OCI-LY7 (cell line): ENCODE results near the gene ZNF516. TPM values are rescaled to one million over a fixed set of nuclear protein-coding genes. Genes with fewer than 3 reads are reported as not detected.

Source experiments
- BruUV-seq: library from RNA; stranded (reverse); fragments of 400-500 nt; replicated peaks from 2 replicates; lab custom pipeline; 2021; lab: Mats Ljungman, UMichigan
- CTCF ChIA-PET: fragments of 300-600 bp; sonication (Branson Sonifier 250); formaldehyde crosslinking; loops from one replicate; lab custom pipeline; 2022; ENCODE audit warnings: antibody characterized with exemption; ENCODE audit not compliant: unreplicated experiment; lab: Charles Lee
- POLR2A ChIA-PET: fragments of 300-600 bp; sonication (Branson Sonifier 250); formaldehyde crosslinking; loops from one replicate; lab custom pipeline; 2022; ENCODE audit warnings: antibody characterized with exemption; lab: Charles Lee
- DNase-seq: peaks from one replicate; pipeline ENCODE4 v3.0.0-alpha.2; 2015; ENCODE audit warnings: low spot score
- H2AFZ ChIP-seq: fragments of 200-600 bp; sonication (generic), shearing (Covaris generic); 2 replicates; pipeline ENCODE4 v1.6.1; 2014; ENCODE audit warnings: mild to moderate bottlenecking, antibody characterized with exemption, low read length, moderate library complexity
- H3K27ac ChIP-seq: fragments of 200-600 bp; sonication (generic); 2 replicates; pipeline ENCODE4 v1.5.1; 2014; ENCODE audit warnings: mixed run types, low read depth, mild to moderate bottlenecking, moderate library complexity, low read length, inconsistent platforms; ENCODE audit not compliant: poor library complexity, severe bottlenecking
- H3K36me3 ChIP-seq: fragments of 200-600 bp; sonication (generic); 2 replicates; pipeline ENCODE4 v1.6.1; 2014; ENCODE audit warnings: mild to moderate bottlenecking, antibody characterized with exemption, low read length, moderate library complexity, mixed read lengths; ENCODE audit not compliant: insufficient read depth
- H3K4me1 ChIP-seq: fragments of 200-600 bp; sonication (generic); 2 replicates; pipeline ENCODE4 v1.5.1; 2014; ENCODE audit warnings: mild to moderate bottlenecking, low read length; ENCODE audit not compliant: insufficient read depth, poor library complexity, severe bottlenecking
- H3K4me2 ChIP-seq: fragments of 200-600 bp; sonication (generic); 2 replicates; pipeline ENCODE4 v1.6.1; 2014; ENCODE audit warnings: mild to moderate bottlenecking, low read length
- H3K4me3 ChIP-seq: fragments of 200-600 bp; sonication (generic); 2 replicates; pipeline ENCODE4 v1.5.1; 2014; ENCODE audit warnings: mild to moderate bottlenecking, low read depth, low read length; ENCODE audit not compliant: poor library complexity, severe bottlenecking
- H3K79me2 ChIP-seq: fragments of 200-600 bp; sonication (generic); 2 replicates; pipeline ENCODE4 v1.6.1; 2016; ENCODE audit warnings: low read depth, mild to moderate bottlenecking, low read length, moderate library complexity, mixed read lengths; ENCODE audit not compliant: insufficient read depth
- H3K9me2 ChIP-seq: fragments of 200-600 bp; sonication (generic); 2 replicates; pipeline ENCODE4 v1.6.1; 2016; ENCODE audit warnings: mild to moderate bottlenecking, low read length, mixed read lengths; ENCODE audit not compliant: insufficient read depth
- H3K9me3 ChIP-seq: fragments of 200-600 bp; sonication (generic); 2 replicates; pipeline ENCODE4 v1.6.1; 2014; ENCODE audit warnings: mild to moderate bottlenecking, mixed run types, low read length, mixed read lengths
- H4K20me1 ChIP-seq: fragments of 200-600 bp; sonication (generic); 2 replicates; pipeline ENCODE4 v1.6.1; 2014; ENCODE audit warnings: mild to moderate bottlenecking, antibody characterized with exemption, low read length, moderate library complexity, mixed read lengths; ENCODE audit not compliant: insufficient read depth
- CTCF ChIP-seq: fragments of 200-600 bp; sonication (generic); conservative IDR thresholded peaks from 2 replicates; pipeline ENCODE4 v1.5.1; 2014; ENCODE audit warnings: mild to moderate bottlenecking, antibody characterized with exemption, low read length, moderate library complexity, mixed read lengths
- EZH2phosphoT487 ChIP-seq: fragments of 200-600 bp; sonication (generic); IDR thresholded peaks from 2 replicates; pipeline ENCODE4 v1.6.1; 2018; ENCODE audit warnings: low read depth, borderline replicate concordance, mild to moderate bottlenecking, mixed run types, antibody characterized with exemption, low read length, moderate library complexity, mixed read lengths
- intact Hi-C: fragments of 100-400 bp; cut with micrococcal nuclease; formaldehyde crosslinking; loops from one replicate; pipeline ENCODE4 v1.10.0; 2022; ENCODE audit not compliant: unreplicated experiment
- total RNA-seq, 2 experiments: library from RNA; depleted of rRNA in 1 of 2; stranded (reverse); fragments of >200 nt in 1 of 2; shearing (Covaris generic) in 1 of 2; gene quantifications; 2 replicates each; pipeline ENCODE4 v1.2.3, GENCODE V29; 2014 to 2022

The ZNF516 gene
- total RNA-seq, 2 experiments from 2014 or later: 16.2 to 32.3 TPM

- CTCF ChIA-PET: no interaction called here
- no TSS peak for BruUV-seq
Measured at GRCh38 chr18:76472829-76473228, 22.2 kb downstream of the ZNF516 start.

GRCh38 chr18:76471593-76471992 is 23.4 kb downstream of the ZNF516 start:
- intact Hi-C loops: no loop called here
- Histone ChIP-seq H3K4me3 (no peak overlapping the region), H3K4me2 (no peak overlapping the region), H3K4me1 (peaks cover 10% of the 10 kb centered on the region), H3K9me2 (no peaks in the 10 kb centered on the region), H3K27ac (no peak overlapping the region), H3K79me2 (peaks cover 91% of the 10 kb centered on the region), H2AFZ (no peak overlapping the region), H3K36me3 (peaks cover 13% of the 10 kb centered on the region), H3K9me3 (no peaks in the 10 kb centered on the region), H4K20me1 (peaks cover 4% of the 10 kb centered on the region; the same call in 1 of the 2 replicates)
- POLR2A ChIA-PET: no interaction called here
- BruUV-seq: no TSS peak
- TF ChIP-seq EZH2phosphoT487 (no peak), CTCF (no peak)
- no peak for DNase-seq
- CTCF ChIA-PET: no interaction called here

More at GRCh38 chr18:76472829-76473228, 22.2 kb downstream of the ZNF516 start:
- Histone ChIP-seq H3K79me2 (peaks cover 96% of the 10 kb centered on the region), H3K9me2 (no peaks in the 10 kb centered on the region), H3K4me2 (no peak overlapping the region), H2AFZ (no peak overlapping the region), H3K36me3 (peaks cover 13% of the 10 kb centered on the region), H3K27ac (no peak overlapping the region), H3K4me3 (no peak overlapping the region), H3K9me3 (no peaks in the 10 kb centered on the region), H3K4me1 (peaks cover 4% of the 10 kb centered on the region), H4K20me1 (peaks cover under 1% of the 10 kb centered on the region; the same call in 1 of the 2 replicates)
- intact Hi-C loops: no loop called here
- TF ChIP-seq CTCF (no peak), EZH2phosphoT487 (no peak)
- DNase-seq: no peak
- POLR2A ChIA-PET: no interaction called here

GRCh38 chr18:76468345-76469304 is 26.4 kb downstream of the ZNF516 start:
- ChIA-PET CTCF (no interaction called here), POLR2A (no interaction called here)
- TF ChIP-seq EZH2phosphoT487 (no peak), CTCF (no peak)
- Histone ChIP-seq H3K79me2 (peaks cover 68% of the 10 kb centered on the region), H3K9me2 (no peaks in the 10 kb centered on the region), H3K27ac (no peak overlapping the region), H2AFZ (no peak overlapping the region), H3K4me3 (no peak overlapping the region), H4K20me1 (peaks cover 4% of the 10 kb centered on the region; the same call in 1 of the 2 replicates), H3K4me1 (peaks cover 10% of the 10 kb centered on the region), H3K36me3 (peaks cover 13% of the 10 kb centered on the region), H3K4me2 (no peak overlapping the region), H3K9me3 (no peaks in the 10 kb centered on the region)
- intact Hi-C loops: no loop called here
- no peak for DNase-seq
- BruUV-seq: TSS peak; percentile 27
